ENCODE data around the gene ITIH6.

The ITIH6 gene

GRCh38 chrX:54786967-54787366, 11.1 kb downstream of the ITIH6 start:
- no peak overlapping the region for H3K4me2 ChIP-seq (ENCODE audit: low read length)
- H3K27ac ChIP-seq (ENCODE audit: low read depth, low read length, poor library complexity, severe bottlenecking), result no peak overlapping the region
- H3K27me3 ChIP-seq (ENCODE audit: insufficient read depth, low read length), result no peaks in the 10 kb centered on the region
- no peaks in the 10 kb centered on the region for H3K4me1 ChIP-seq (ENCODE audit: insufficient read depth, low read length, severe bottlenecking)
- no peaks in the 10 kb centered on the region for H3K9me2 ChIP-seq (ENCODE audit: low read depth, low read length)
- H3K9me3 ChIP-seq (ENCODE audit: low read length), result no peaks in the 10 kb centered on the region
- no peak for TF ChIP-seq EZH2 (IDR thresholded peaks at IDR 0.05; ENCODE audit: borderline replicate concordance, low read length)
- TF ChIP-seq, protein P1, sequence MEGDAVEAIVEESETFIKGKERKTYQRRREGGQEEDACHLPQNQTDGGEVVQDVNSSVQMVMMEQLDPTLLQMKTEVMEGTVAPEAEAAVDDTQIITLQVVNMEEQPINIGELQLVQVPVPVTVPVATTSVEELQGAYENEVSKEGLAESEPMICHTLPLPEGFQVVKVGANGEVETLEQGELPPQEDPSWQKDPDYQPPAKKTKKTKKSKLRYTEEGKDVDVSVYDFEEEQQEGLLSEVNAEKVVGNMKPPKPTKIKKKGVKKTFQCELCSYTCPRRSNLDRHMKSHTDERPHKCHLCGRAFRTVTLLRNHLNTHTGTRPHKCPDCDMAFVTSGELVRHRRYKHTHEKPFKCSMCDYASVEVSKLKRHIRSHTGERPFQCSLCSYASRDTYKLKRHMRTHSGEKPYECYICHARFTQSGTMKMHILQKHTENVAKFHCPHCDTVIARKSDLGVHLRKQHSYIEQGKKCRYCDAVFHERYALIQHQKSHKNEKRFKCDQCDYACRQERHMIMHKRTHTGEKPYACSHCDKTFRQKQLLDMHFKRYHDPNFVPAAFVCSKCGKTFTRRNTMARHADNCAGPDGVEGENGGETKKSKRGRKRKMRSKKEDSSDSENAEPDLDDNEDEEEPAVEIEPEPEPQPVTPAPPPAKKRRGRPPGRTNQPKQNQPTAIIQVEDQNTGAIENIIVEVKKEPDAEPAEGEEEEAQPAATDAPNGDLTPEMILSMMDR (IDR thresholded peaks at IDR 0.05; ENCODE audit: low read length), result peak; percentile 35; the same call in 1 of the 2 replicates
- no peaks in the 10 kb centered on the region for H3K79me2 ChIP-seq (ENCODE audit: insufficient read depth, low read length)
- no peak overlapping the region for H3K9ac ChIP-seq (ENCODE audit: low read length)
- no peaks in the 10 kb centered on the region for H3K36me3 ChIP-seq (ENCODE audit: insufficient read depth, low read length)
- no peaks in the 10 kb centered on the region for H3F3A ChIP-seq (ENCODE audit: insufficient read depth, low read length)
- no peaks in the 10 kb centered on the region for H4K20me1 ChIP-seq (ENCODE audit: insufficient read depth, low read length)
- no peak overlapping the region for H3K4me3 ChIP-seq (ENCODE audit: low read depth, low read length, poor library complexity, severe bottlenecking)
- H2AFZ ChIP-seq (ENCODE audit: low read length), result no peak overlapping the region

DNA sequence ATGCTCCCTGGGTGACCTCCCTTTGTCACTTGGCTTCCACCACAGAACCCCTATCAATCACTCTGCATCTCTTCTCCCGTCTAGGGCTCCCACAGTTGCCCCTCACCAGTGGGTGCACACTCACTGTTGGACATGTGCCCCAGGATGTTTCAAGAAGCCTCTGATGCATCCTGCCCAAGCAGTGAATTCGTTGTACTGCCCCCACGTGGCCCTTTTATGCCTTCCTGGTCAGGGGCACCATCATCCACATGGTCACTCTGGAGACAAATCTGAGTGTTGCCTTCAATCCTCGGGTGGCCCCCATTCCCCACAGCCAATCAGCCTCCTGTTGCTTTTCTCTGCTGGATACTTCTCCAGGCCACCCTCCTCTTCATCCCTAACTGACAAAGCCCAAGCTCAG, 12.2 kb downstream of the ITIH6 start:
- TF ChIP-seq, protein P1 (IDR thresholded peaks at IDR 0.05; ENCODE audit: low read length), result peak; percentile 31; the same call in 1 of the 2 replicates
- TF ChIP-seq EZH2 (IDR thresholded peaks at IDR 0.05; ENCODE audit: borderline replicate concordance, low read length), result no peak
- Histone ChIP-seq H3K4me1 (ENCODE audit: insufficient read depth, low read length, severe bottlenecking) (no peaks in the 10 kb centered on the region), H2AFZ (ENCODE audit: low read length) (no peak overlapping the region), H3K27me3 (ENCODE audit: insufficient read depth, low read length) (no peaks in the 10 kb centered on the region), H3K79me2 (ENCODE audit: insufficient read depth, low read length) (no peaks in the 10 kb centered on the region), H4K20me1 (ENCODE audit: insufficient read depth, low read length) (no peaks in the 10 kb centered on the region), H3K27ac (ENCODE audit: low read depth, low read length, poor library complexity, severe bottlenecking) (no peak overlapping the region), H3K9me2 (ENCODE audit: low read depth, low read length) (no peaks in the 10 kb centered on the region), H3K4me2 (ENCODE audit: low read length) (no peak overlapping the region), H3K36me3 (ENCODE audit: insufficient read depth, low read length) (no peaks in the 10 kb centered on the region), H3K4me3 (ENCODE audit: low read depth, low read length, poor library complexity, severe bottlenecking) (no peak overlapping the region), H3K9me3 (ENCODE audit: low read length) (no peaks in the 10 kb centered on the region), H3K9ac (ENCODE audit: low read length) (no peak overlapping the region), H3F3A (ENCODE audit: insufficient read depth, low read length) (no peaks in the 10 kb centered on the region)

GRCh38 chrX:54776987-54777672, 20.9 kb downstream of the ITIH6 start:
- no peaks in the 10 kb centered on the region for H3K9me3 ChIP-seq (ENCODE audit: low read length)
- no peaks in the 10 kb centered on the region for H4K20me1 ChIP-seq (ENCODE audit: insufficient read depth, low read length)
- H3K9ac ChIP-seq (ENCODE audit: low read length), result no peak overlapping the region
- no peaks in the 10 kb centered on the region for H3K36me3 ChIP-seq (ENCODE audit: insufficient read depth, low read length)
- no peaks in the 10 kb centered on the region for H3F3A ChIP-seq (ENCODE audit: insufficient read depth, low read length)
- no peak overlapping the region for H3K27ac ChIP-seq (ENCODE audit: low read depth, low read length, poor library complexity, severe bottlenecking)
- no peaks in the 10 kb centered on the region for H3K79me2 ChIP-seq (ENCODE audit: insufficient read depth, low read length)
- no peak for TF ChIP-seq EZH2 (IDR thresholded peaks at IDR 0.05; ENCODE audit: borderline replicate concordance, low read length)
- TF ChIP-seq, protein P1 (IDR thresholded peaks at IDR 0.05; ENCODE audit: low read length), result no peak
- H3K9me2 ChIP-seq (ENCODE audit: low read depth, low read length), result no peaks in the 10 kb centered on the region
- H3K27me3 ChIP-seq (ENCODE audit: insufficient read depth, low read length), result no peaks in the 10 kb centered on the region
- H3K4me2 ChIP-seq (ENCODE audit: low read length), result no peak overlapping the region
- no peak overlapping the region for H2AFZ ChIP-seq (ENCODE audit: low read length)
- no peaks in the 10 kb centered on the region for H3K4me1 ChIP-seq (ENCODE audit: insufficient read depth, low read length, severe bottlenecking)
- no peak overlapping the region for H3K4me3 ChIP-seq (ENCODE audit: low read depth, low read length, poor library complexity, severe bottlenecking)

Measured in OCI-LY1 (cell line).